Stimulated activated naive CD8-positive, alpha-beta T cell treated with anti-CD3 and anti-CD28 coated beads, Interleukin-15, amount 100 ng/mL, for 72 hours (primary cell): ENCODE results near the gene DNAH17.
A peak's percentile ranks its signal among the peaks of the same experiment; 100 is the strongest.
"Not testable (repeated sequence)": the region's sequence is repeated elsewhere in the genome, so short reads cannot be mapped to it uniquely, and the experiment has no call there.

Experiments used
- ATAC-seq: fragments of 150-1000 bp; cut with Tn5 transposase; 2 replicates; pipeline ENCODE4 v1.10.0; 2021; ENCODE audit warnings: mild to moderate bottlenecking, moderate library complexity
- DNase-seq, 2 donors: peaks; one replicate each; pipeline ENCODE4 v3.0.0; 2021 to 2022
- H3K27ac Mint-ChIP-seq, 2 donors: one replicate each; pipeline ENCODE4 v1.8.0; 2022; ENCODE audit warnings: mild to moderate bottlenecking in 2 of 2, mixed read lengths in 2 of 2, moderate library complexity in 2 of 2
- H3K27me3 Mint-ChIP-seq: one replicate; pipeline ENCODE4 v1.8.0; 2022; ENCODE audit warnings: mixed read lengths
- H3K4me1 Mint-ChIP-seq: one replicate; pipeline ENCODE4 v1.8.0; 2022; ENCODE audit warnings: mild to moderate bottlenecking, mixed read lengths
- H3K4me3 Mint-ChIP-seq, 2 donors: one replicate each; pipeline ENCODE4 v1.8.0; 2022; ENCODE audit warnings: mild to moderate bottlenecking in 2 of 2, mixed read lengths in 2 of 2, moderate library complexity in 1 of 2
- H3K9me3 Mint-ChIP-seq, 2 donors: one replicate each; pipeline ENCODE4 v1.8.0; 2022; ENCODE audit warnings: mixed read lengths in 2 of 2

Gene DNAH17

GRCh38 chr17:78479369-78479768, 97.8 kb downstream of the DNAH17 start:
- Mint-ChIP-seq H3K27me3 (peaks cover 21% of the 10 kb centered on the region), H3K9me3 (no peaks in the 10 kb centered on the region), H3K4me3 (no peak overlapping the region), H3K4me1 (peaks cover 11% of the 10 kb centered on the region), H3K27ac (no peak overlapping the region)
- no peak for DNase-seq
- ATAC-seq: no peak

DNA sequence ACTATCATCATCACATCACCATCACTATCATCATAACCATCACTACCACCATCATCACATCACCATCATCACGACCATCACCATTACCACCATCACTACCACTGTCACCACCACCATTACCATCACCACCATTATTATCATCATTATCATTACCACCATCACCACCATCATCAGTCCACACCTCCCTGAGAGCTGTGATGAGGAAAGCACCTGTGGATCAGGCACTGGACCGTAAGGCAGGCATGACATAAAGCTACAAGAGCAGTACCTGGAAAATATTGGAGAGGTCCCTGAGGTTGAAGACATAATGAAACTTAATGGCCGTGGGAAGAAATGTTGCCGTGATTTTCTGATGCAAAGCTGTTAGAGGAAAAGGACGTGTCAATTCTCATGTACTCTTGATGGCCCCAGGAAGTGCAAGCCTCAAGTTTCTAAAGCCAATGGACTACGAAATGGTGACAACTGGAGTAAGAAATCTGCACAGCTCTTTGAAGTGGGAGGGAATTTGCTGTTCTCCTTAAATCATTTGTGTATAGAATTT, 98.4 kb downstream of the DNAH17 start:
- Mint-ChIP-seq H3K4me1 (peaks cover 7% of the 10 kb centered on the region), H3K4me3 (no peak overlapping the region), H3K27ac (no peak overlapping the region), H3K27me3 (peaks cover 15% of the 10 kb centered on the region), H3K9me3 (no peaks in the 10 kb centered on the region)
- ATAC-seq (no peak), DNase-seq (no peak)

- ATAC-seq (no peak), DNase-seq (no peak)
- peaks cover 7% of the 10 kb centered on the region for H3K4me1 Mint-ChIP-seq
These were observed 99.1 kb downstream of the DNAH17 start for GRCh38 chr17:78477913-78478756.

DNA sequence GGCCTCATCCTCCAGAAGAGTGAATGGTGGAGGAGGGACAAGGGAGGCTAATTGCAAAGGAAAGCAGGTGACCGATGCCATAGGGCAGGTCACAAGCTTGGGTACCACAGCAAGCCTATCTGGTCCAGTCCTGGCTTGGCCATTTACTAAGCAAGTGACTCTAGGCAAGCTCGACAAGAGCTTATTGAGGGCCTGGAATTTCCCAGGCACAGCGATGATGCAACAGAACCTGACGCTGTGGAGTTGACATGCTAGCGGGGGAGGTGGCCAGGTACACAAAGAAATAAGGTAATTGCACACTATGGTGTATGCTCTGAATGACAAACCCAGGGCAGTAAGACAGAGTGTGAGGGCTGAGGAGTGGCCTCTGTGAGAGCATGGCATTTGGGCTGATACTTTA, 100.2 kb downstream of the DNAH17 start:
- ATAC-seq (no peak), DNase-seq (no peak)
- H3K4me1 Mint-ChIP-seq: peaks cover 7% of the 10 kb centered on the region
- no peaks in the 10 kb centered on the region for H3K9me3 Mint-ChIP-seq
- no peak overlapping the region for H3K27ac Mint-ChIP-seq
- H3K27me3 Mint-ChIP-seq: peaks cover 14% of the 10 kb centered on the region
- no peak overlapping the region for H3K4me3 Mint-ChIP-seq

More at GRCh38 chr17:78477913-78478756, 99.1 kb downstream of the DNAH17 start:
- H3K27me3 Mint-ChIP-seq: peaks cover 17% of the 10 kb centered on the region
- H3K27ac Mint-ChIP-seq: no peak overlapping the region
- H3K9me3 Mint-ChIP-seq: no peaks in the 10 kb centered on the region
- no peak overlapping the region for H3K4me3 Mint-ChIP-seq

- DNase-seq: no peak
- Mint-ChIP-seq H3K27me3 (peaks cover 13% of the 10 kb centered on the region), H3K4me3 (no peak overlapping the region), H3K27ac (no peak overlapping the region), H3K4me1 (peaks cover 7% of the 10 kb centered on the region), H3K9me3 (no peaks in the 10 kb centered on the region)
- ATAC-seq: no peak
These were observed 101.0 kb downstream of the DNAH17 start for GRCh38 chr17:78476149-78476548.

DNA sequence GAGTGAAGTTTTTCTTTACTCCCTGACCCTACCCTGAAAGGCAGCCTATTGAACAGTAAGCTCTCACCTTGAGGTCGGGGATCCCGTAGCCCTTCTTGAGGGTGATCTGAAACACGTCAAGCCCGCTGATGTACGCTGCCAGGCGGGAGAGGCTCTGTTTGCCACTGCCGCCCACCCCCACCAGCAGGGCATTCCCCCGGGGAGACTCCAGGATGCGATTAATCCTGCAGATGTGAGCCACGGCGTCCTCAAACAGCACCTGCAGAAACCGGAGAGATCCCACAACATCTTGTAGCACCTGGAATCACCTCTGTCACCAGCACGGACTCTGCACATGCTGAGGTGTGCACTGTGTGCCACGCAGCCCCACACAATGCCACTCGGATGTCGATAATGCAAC, 102.0 kb downstream of the DNAH17 start:
- no peak overlapping the region for H3K27ac Mint-ChIP-seq
- no peaks in the 10 kb centered on the region for H3K9me3 Mint-ChIP-seq
- ATAC-seq (no peak), DNase-seq (no peak)
- no peak overlapping the region for H3K4me3 Mint-ChIP-seq
- peaks cover 7% of the 10 kb centered on the region for H3K4me1 Mint-ChIP-seq
- peaks cover 13% of the 10 kb centered on the region for H3K27me3 Mint-ChIP-seq

GRCh38 chr17:78474614-78475146, 102.5 kb downstream of the DNAH17 start:
- ATAC-seq (peak; percentile 94), DNase-seq (peak in 1 of 2 donors; percentile 74)
- Mint-ChIP-seq H3K4me1 (peaks cover 7% of the 10 kb centered on the region), H3K4me3 (no peak overlapping the region), H3K27me3 (peaks cover 13% of the 10 kb centered on the region), H3K9me3 (peaks cover 0 to under 1% of the 10 kb centered on the region in 2 donors), H3K27ac (no peak overlapping the region)

DNA sequence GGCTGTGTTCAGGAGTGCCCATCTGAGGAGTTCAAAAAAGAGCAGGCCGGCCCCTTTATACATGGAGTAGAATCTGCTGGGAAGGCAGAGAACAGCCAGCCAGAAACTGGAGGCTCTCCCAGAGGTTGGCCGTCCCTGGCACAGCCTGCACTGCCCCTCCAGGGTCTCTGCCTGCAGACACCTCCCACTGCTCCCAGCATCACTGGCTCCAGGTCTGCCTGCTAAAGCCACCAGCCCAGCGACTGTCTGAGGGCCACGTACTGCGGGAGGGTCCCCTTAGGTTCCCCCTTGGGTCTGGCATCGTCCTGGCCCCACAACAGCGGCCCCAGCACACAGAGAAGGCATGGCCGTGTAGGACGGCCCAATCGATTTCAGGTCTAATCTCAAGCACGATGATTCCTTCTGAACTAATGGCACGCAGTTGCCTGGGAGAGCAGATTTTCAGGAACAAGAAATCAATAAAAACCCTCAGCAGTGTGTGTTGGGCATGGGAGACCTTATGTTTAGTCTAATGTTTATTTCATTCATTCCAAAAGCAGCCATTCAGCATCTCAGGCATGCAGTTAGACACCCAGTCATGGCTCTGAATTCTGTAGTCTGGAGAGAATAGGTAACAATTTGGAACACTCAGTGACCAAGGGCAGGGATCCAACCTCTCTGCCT, 103.1 kb downstream of the DNAH17 start:
- DNase-seq (no peak), ATAC-seq (no peak)
- peaks cover 0 to 6% of the 10 kb centered on the region in 2 donors for H3K9me3 Mint-ChIP-seq
- peaks cover 7% of the 10 kb centered on the region for H3K4me1 Mint-ChIP-seq
- H3K27me3 Mint-ChIP-seq: peaks cover 13% of the 10 kb centered on the region
- no peak overlapping the region for H3K4me3 Mint-ChIP-seq
- H3K27ac Mint-ChIP-seq: no peak overlapping the region

DNA sequence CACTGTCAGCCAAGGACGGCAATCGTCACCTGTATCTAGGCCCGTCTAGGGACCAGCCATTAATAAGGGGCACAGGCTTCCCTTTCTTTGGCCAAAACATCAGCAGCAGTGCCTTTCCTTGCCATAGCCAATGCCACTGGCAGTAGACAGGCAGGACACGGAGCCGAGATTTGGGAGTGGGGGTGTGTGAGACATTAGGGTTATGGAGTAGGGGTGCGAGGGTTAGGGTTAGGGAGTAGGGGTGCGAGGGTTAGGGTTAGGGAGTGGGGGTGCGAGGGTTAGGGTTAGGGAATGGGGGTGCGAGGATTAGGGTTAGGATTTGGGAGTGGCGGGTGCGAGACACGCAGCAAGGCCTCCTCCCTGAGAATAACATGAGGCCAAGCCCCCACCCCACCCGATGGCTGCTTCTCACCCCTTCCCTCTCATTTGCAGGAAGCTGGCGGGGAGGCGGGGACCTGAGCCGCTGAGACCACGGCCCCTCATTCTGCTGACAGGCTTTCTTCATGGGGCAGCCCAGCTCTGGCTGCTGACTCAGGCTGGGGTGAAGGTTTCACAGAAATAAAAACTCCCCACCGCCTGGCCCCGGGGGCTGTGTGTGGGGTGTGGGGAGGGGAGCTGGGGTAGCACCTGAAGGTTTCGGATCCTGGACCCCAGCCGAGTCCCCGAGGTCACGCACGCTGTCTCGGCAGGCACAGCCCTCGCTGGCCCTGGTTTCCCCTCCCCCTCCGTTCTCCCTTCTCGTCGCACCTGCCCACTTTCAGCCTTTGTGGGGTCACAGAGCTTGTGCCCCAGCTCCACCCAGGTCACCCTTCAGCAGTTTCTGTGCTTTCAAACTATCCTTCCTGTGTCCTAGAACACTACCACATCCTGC, 104.9 kb downstream of the DNAH17 start:
- no peak overlapping the region for H3K4me3 Mint-ChIP-seq
- DNase-seq (no peak), ATAC-seq (no peak)
- H3K9me3 Mint-ChIP-seq: peaks cover 0 to 6% of the 10 kb centered on the region in 2 donors
- peaks cover 13% of the 10 kb centered on the region for H3K27me3 Mint-ChIP-seq
- peaks cover 7% of the 10 kb centered on the region for H3K4me1 Mint-ChIP-seq
- H3K27ac Mint-ChIP-seq: no peak overlapping the region

GRCh38 chr17:78471635-78472034, 105.6 kb downstream of the DNAH17 start:
- no peak overlapping the region for H3K27ac Mint-ChIP-seq
- H3K4me3 Mint-ChIP-seq: no peak overlapping the region
- peaks cover 13% of the 10 kb centered on the region for H3K27me3 Mint-ChIP-seq
- DNase-seq: no peak
- H3K4me1 Mint-ChIP-seq: peaks cover 7% of the 10 kb centered on the region
- peaks cover 0 to 6% of the 10 kb centered on the region in 2 donors for H3K9me3 Mint-ChIP-seq
- ATAC-seq: no peak

GRCh38 chr17:78469443-78469842, 107.8 kb downstream of the DNAH17 start:
- Mint-ChIP-seq H3K27ac (no peak overlapping the region), H3K27me3 (peaks cover 13% of the 10 kb centered on the region), H3K9me3 (peaks cover 0 to 6% of the 10 kb centered on the region in 2 donors), H3K4me1 (peaks cover 1% of the 10 kb centered on the region), H3K4me3 (no peak overlapping the region)
- DNase-seq (no peak), ATAC-seq (no peak)

DNA sequence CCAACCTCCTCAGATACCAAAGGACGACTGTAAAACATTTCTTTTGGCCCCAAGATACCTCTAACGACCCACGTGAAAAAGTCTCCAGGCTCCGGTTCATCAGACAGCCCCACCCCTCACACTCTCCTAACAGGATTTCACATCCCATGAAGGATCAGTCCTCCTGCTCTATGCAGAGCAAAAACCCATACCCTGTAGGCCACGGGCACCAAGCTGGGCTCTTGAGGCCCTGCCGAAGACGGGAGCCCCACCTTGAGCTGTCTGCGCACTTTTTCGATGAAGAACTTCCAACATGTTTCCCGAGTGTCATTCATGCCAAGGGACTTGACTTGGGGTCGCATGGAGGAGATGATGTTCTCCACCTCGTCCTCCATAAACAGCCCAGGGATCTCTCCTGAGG, 108.8 kb downstream of the DNAH17 start:
- peaks cover 11% of the 10 kb centered on the region for H3K27me3 Mint-ChIP-seq
- peaks cover 0 to 6% of the 10 kb centered on the region in 2 donors for H3K9me3 Mint-ChIP-seq
- DNase-seq (no peak), ATAC-seq (no peak)
- H3K4me3 Mint-ChIP-seq: no peak overlapping the region
- H3K4me1 Mint-ChIP-seq: no peaks in the 10 kb centered on the region
- H3K27ac Mint-ChIP-seq: no peak overlapping the region

- H3K27me3 Mint-ChIP-seq: no peaks in the 10 kb centered on the region
These were observed 110.1 kb downstream of the DNAH17 start for GRCh38 chr17:78466786-78467715.

DNA sequence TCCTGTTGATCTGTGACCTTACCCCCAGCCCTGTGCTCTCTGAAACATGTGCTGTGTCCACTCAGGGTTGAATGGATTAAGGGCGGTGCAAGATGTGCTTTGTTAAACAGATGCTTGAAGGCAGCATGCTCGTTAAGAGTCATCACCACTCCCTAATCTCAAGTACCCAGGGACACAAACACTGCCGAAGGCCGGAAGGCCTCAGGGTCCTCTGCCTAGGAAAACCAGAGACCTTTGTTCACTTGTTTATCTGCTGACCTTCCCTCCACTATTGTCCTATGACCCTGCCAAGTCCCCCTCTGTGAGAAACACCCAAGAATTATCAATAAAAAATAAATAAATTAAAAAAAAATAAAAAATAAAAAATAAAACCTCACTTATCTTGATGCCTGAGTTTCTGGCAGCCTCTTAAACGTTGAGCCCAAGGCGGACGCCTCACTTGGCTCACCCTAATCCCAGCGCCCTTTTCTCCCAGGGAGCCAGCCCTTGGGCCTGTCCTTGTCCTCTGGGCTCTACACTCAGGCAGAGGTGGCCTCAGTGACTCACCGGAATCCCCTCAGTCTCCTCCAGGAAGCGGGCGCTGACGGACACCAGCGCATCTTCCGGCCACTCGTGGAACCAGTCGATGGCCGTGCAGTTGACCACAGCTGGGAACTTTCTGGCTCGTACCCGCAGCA, 110.9 kb downstream of the DNAH17 start:
- H3K27me3 Mint-ChIP-seq, DNase-seq, H3K9me3 Mint-ChIP-seq, H3K27ac Mint-ChIP-seq, H3K4me1 Mint-ChIP-seq, ATAC-seq, H3K4me3 Mint-ChIP-seq: not testable (repeated sequence)

More at GRCh38 chr17:78466786-78467715, 110.1 kb downstream of the DNAH17 start:
- ATAC-seq (no peak), DNase-seq (no peak)
- no peak overlapping the region for H3K4me3 Mint-ChIP-seq
- no peaks in the 10 kb centered on the region for H3K4me1 Mint-ChIP-seq
- peaks cover 0 to 6% of the 10 kb centered on the region in 2 donors for H3K9me3 Mint-ChIP-seq
- peak overlapping the region in 1 of 2 donors; percentile 7 for H3K27ac Mint-ChIP-seq
